ENCODE measurements around the gene MACROD2. TPM values are rescaled to one million over a fixed set of nuclear protein-coding genes. Genes with fewer than 3 reads are reported as not detected.

MACROD2 gene
- total RNA-seq, 1 experiment from 2014 or later = 3.1 TPM

GRCh38 chr20:14114065-14114704 lies 118.9 kb downstream of the MACROD2 start:
- CTCF ChIA-PET = no interaction called here
- no peak for DNase-seq (ENCODE audit: unreplicated experiment)
- BruUV-seq (replicated peaks) = no TSS peak
- Mint-ChIP-seq H3K4me3 (ENCODE audit: unreplicated experiment) (no peak overlapping the region), H3K27ac (ENCODE audit: low read depth, unreplicated experiment) (no peak overlapping the region), H3K36me3 (ENCODE audit: insufficient read depth, unreplicated experiment) (no peaks in the 10 kb centered on the region), H3K4me1 (ENCODE audit: insufficient read depth, unreplicated experiment) (no peaks in the 10 kb centered on the region), H3K9me3 (ENCODE audit: unreplicated experiment) (peaks cover 5% of the 10 kb centered on the region), H3K27me3 (ENCODE audit: insufficient read depth, unreplicated experiment) (no peaks in the 10 kb centered on the region)
- POLR2A ChIA-PET = no interaction called here
- no peak for TF ChIP-seq CTCF (IDR thresholded peaks at IDR 0.05; ENCODE audit: unreplicated experiment)
- intact Hi-C loops (cut with micrococcal nuclease) = no loop called here

- no peaks in the 10 kb centered on the region for H3K9me3 Mint-ChIP-seq (ENCODE audit: unreplicated experiment)
- TF ChIP-seq CTCF (IDR thresholded peaks at IDR 0.05; ENCODE audit: unreplicated experiment) = no peak
- no peak overlapping the region for H3K4me3 Mint-ChIP-seq (ENCODE audit: unreplicated experiment)
- no peaks in the 10 kb centered on the region for H3K27me3 Mint-ChIP-seq (ENCODE audit: insufficient read depth, unreplicated experiment)
- no peaks in the 10 kb centered on the region for H3K36me3 Mint-ChIP-seq (ENCODE audit: insufficient read depth, unreplicated experiment)
- H3K4me1 Mint-ChIP-seq (ENCODE audit: insufficient read depth, unreplicated experiment) = no peaks in the 10 kb centered on the region
- no TSS peak for BruUV-seq (replicated peaks)
- intact Hi-C loops (cut with micrococcal nuclease) = no loop called here
- ChIA-PET CTCF (no interaction called here), POLR2A (no interaction called here)
- DNase-seq (ENCODE audit: unreplicated experiment) = no peak
- H3K27ac Mint-ChIP-seq (ENCODE audit: low read depth, unreplicated experiment) = no peak overlapping the region
Observed at GRCh38 chr20:14116037-14116436, 120.7 kb downstream of the MACROD2 start.

- no peak overlapping the region for H3K27ac Mint-ChIP-seq (ENCODE audit: low read depth, unreplicated experiment)
- DNase-seq (ENCODE audit: unreplicated experiment) = no peak
- no peaks in the 10 kb centered on the region for H3K4me1 Mint-ChIP-seq (ENCODE audit: insufficient read depth, unreplicated experiment)
- BruUV-seq (replicated peaks) = no TSS peak
- H3K36me3 Mint-ChIP-seq (ENCODE audit: insufficient read depth, unreplicated experiment) = no peaks in the 10 kb centered on the region
- TF ChIP-seq CTCF (IDR thresholded peaks at IDR 0.05; ENCODE audit: unreplicated experiment) = no peak
- ChIA-PET POLR2A (no interaction called here), CTCF (interaction anchor here (0.6 kb wide), 1 partner anchor 51 kb away, joined by 3 read pairs; no protein-coding TSS in a partner anchor)
- no peak overlapping the region for H3K4me3 Mint-ChIP-seq (ENCODE audit: unreplicated experiment)
- no peaks in the 10 kb centered on the region for H3K27me3 Mint-ChIP-seq (ENCODE audit: insufficient read depth, unreplicated experiment)
- H3K9me3 Mint-ChIP-seq (ENCODE audit: unreplicated experiment) = no peaks in the 10 kb centered on the region
- intact Hi-C loops (cut with micrococcal nuclease) = no loop called here
Observed at GRCh38 chr20:14117768-14118167, 122.5 kb downstream of the MACROD2 start.

GRCh38 chr20:14126856-14127255 lies 131.5 kb downstream of the MACROD2 start:
- Mint-ChIP-seq H3K36me3 (ENCODE audit: insufficient read depth, unreplicated experiment) (no peaks in the 10 kb centered on the region), H3K4me3 (ENCODE audit: unreplicated experiment) (no peak overlapping the region), H3K4me1 (ENCODE audit: insufficient read depth, unreplicated experiment) (no peaks in the 10 kb centered on the region), H3K27ac (ENCODE audit: low read depth, unreplicated experiment) (no peak overlapping the region), H3K9me3 (ENCODE audit: unreplicated experiment) (no peaks in the 10 kb centered on the region), H3K27me3 (ENCODE audit: insufficient read depth, unreplicated experiment) (no peaks in the 10 kb centered on the region)
- no peak for TF ChIP-seq CTCF (IDR thresholded peaks at IDR 0.05; ENCODE audit: unreplicated experiment)
- DNase-seq (ENCODE audit: unreplicated experiment) = no peak
- CTCF ChIA-PET = no interaction called here
- POLR2A ChIA-PET = no interaction called here
- intact Hi-C loops (cut with micrococcal nuclease) = no loop called here
- no TSS peak for BruUV-seq (replicated peaks)

Data from MCF 10A (cell line).